ENCODE measurements around the gene ZBTB45.

- TF ChIP-seq, protein P1, sequence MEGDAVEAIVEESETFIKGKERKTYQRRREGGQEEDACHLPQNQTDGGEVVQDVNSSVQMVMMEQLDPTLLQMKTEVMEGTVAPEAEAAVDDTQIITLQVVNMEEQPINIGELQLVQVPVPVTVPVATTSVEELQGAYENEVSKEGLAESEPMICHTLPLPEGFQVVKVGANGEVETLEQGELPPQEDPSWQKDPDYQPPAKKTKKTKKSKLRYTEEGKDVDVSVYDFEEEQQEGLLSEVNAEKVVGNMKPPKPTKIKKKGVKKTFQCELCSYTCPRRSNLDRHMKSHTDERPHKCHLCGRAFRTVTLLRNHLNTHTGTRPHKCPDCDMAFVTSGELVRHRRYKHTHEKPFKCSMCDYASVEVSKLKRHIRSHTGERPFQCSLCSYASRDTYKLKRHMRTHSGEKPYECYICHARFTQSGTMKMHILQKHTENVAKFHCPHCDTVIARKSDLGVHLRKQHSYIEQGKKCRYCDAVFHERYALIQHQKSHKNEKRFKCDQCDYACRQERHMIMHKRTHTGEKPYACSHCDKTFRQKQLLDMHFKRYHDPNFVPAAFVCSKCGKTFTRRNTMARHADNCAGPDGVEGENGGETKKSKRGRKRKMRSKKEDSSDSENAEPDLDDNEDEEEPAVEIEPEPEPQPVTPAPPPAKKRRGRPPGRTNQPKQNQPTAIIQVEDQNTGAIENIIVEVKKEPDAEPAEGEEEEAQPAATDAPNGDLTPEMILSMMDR (IDR thresholded peaks at IDR 0.05) = no peak
- TF ChIP-seq EZH2 (IDR thresholded peaks at IDR 0.05; ENCODE audit: borderline replicate concordance, insufficient read depth, low read depth, low read length, poor library complexity, severe bottlenecking) = no peak
Measured at GRCh38 chr19:58555369-58555885, 35.8 kb upstream of the ZBTB45 start.
